Prostate gland (tissue), 2 donors: ENCODE data around the gene ARHGAP25.

ENCODE experiments used
- POLR2AphosphoS5 ChIP-seq: sonication (generic); formaldehyde crosslinking; IDR thresholded peaks from one replicate; pipeline ENCODE4 v1.6.1; 2017; ENCODE audit warnings: antibody characterized with exemption
- TF ChIP-seq, protein P1 (sequence below), 4 experiments: fragments of 200-600 bp in 2 of 4; fragments of 450-650 bp in 2 of 4; sonication (generic) in 2 of 4; IDR thresholded peaks; 1 replicate in 3 of 4; 2 replicates in 1 of 4; pipeline ENCODE4 v1.5.1; 2016 to 2019; ENCODE audit warnings: antibody characterized with exemption in 4 of 4, mild to moderate bottlenecking in 2 of 4, moderate library complexity in 2 of 4

DNA sequence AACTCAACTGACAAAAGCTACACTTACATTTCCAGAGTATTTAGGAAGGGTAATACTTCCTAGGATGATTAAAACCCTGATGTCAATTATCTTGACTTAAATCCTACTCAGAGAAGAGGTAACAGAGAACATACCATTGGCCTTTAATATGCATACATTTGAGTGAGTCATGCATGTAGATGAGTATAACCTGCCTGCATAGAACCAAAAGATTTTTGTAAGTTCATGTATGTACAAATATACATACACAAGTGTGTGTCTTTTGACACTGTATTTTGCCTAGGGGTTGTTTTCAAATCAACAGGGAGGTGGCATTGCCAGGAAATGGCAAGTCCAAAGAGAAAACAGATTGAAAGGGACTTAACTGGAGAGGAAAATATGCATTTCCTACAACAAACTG lies 130.5 kb downstream of the ARHGAP25 start:
- TF ChIP-seq, protein P1, sequence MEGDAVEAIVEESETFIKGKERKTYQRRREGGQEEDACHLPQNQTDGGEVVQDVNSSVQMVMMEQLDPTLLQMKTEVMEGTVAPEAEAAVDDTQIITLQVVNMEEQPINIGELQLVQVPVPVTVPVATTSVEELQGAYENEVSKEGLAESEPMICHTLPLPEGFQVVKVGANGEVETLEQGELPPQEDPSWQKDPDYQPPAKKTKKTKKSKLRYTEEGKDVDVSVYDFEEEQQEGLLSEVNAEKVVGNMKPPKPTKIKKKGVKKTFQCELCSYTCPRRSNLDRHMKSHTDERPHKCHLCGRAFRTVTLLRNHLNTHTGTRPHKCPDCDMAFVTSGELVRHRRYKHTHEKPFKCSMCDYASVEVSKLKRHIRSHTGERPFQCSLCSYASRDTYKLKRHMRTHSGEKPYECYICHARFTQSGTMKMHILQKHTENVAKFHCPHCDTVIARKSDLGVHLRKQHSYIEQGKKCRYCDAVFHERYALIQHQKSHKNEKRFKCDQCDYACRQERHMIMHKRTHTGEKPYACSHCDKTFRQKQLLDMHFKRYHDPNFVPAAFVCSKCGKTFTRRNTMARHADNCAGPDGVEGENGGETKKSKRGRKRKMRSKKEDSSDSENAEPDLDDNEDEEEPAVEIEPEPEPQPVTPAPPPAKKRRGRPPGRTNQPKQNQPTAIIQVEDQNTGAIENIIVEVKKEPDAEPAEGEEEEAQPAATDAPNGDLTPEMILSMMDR (IDR thresholded peaks at IDR 0.05) = no peak
- TF ChIP-seq POLR2AphosphoS5 = no peak
